WTC11 (cell line): Measurements from ENCODE around the gene IGFL2.

Experiments
- CBFB ChIP-seq: sonication (generic); formaldehyde crosslinking; IDR thresholded peaks from 2 replicates; pipeline ENCODE4 v1.8.1; 2022; ENCODE audit warnings: mild to moderate bottlenecking, low read depth, missing genetic modification reagents
- CTCF ChIP-seq: fragments of 200-600 bp; IDR thresholded peaks from 2 replicates; pipeline ENCODE4 v1.8.0; 2022; ENCODE audit warnings: antibody characterized with exemption
- IRF2 ChIP-seq: sonication (generic); formaldehyde crosslinking; IDR thresholded peaks from 2 replicates; pipeline ENCODE4 v1.8.0; 2022; ENCODE audit warnings: low read depth, missing genetic modification reagents, borderline replicate concordance
- NR2C2 ChIP-seq: sonication (generic); formaldehyde crosslinking; IDR thresholded peaks from 2 replicates; pipeline ENCODE4 v1.8.0; 2022; ENCODE audit warnings: mild to moderate bottlenecking, missing genetic modification reagents
- USF2 ChIP-seq: sonication (generic); formaldehyde crosslinking; IDR thresholded peaks from 2 replicates; pipeline ENCODE4 v1.8.1; 2023; ENCODE audit warnings: mild to moderate bottlenecking, missing genetic modification reagents, moderate library complexity

- TF ChIP-seq USF2 (CRISPR knock-in tag) (no peak), IRF2 (no peak), CTCF (no peak), CBFB (CRISPR knock-in tag) (no peak), NR2C2 (CRISPR knock-in tag) (no peak)
These were observed 31.2 kb downstream of the IGFL2 start for GRCh38 chr19:46179076-46179759.
